Ascending aorta (tissue), 2 donors: Measurements from ENCODE around the gene ACYP2. TPM values are rescaled to one million over a fixed set of nuclear protein-coding genes. Genes with fewer than 3 reads are reported as not detected.
A peak's percentile ranks its signal among the peaks of the same experiment; 100 is the strongest.

ENCODE experiments used
- DNase-seq, 2 donors: peaks; one replicate each; pipeline ENCODE4 v3.0.0-alpha.2; 2019; ENCODE audit warnings: low spot score in 2 of 2
- H3K27ac ChIP-seq, 2 donors: fragments of 200-600 bp; sonication (generic); one replicate each; pipeline ENCODE4 v1.5.1; 2016 to 2017; ENCODE audit warnings: mild to moderate bottlenecking in 1 of 2
- H3K27me3 ChIP-seq: fragments of 200-600 bp; sonication (generic); one replicate; pipeline ENCODE4 v1.5.1; 2017
- H3K36me3 ChIP-seq, 2 donors: fragments of 200-600 bp; sonication (generic); one replicate each; pipeline ENCODE4 v1.5.1; 2016
- H3K4me1 ChIP-seq, 2 donors: fragments of 200-600 bp; sonication (generic); one replicate each; pipeline ENCODE4 v1.5.1; 2016 to 2017; ENCODE audit warnings: mild to moderate bottlenecking in 1 of 2
- H3K4me3 ChIP-seq, 2 donors: fragments of 200-600 bp; sonication (generic); one replicate each; pipeline ENCODE4 v1.5.1; 2016 to 2017; ENCODE audit warnings: mild to moderate bottlenecking in 1 of 2
- H3K9me3 ChIP-seq, 2 donors: fragments of 200-600 bp; sonication (generic); one replicate each; pipeline ENCODE4 v1.5.1; 2016
- intact Hi-C: fragments of 100-400 bp; cut with DNase I; formaldehyde crosslinking; loops from one replicate; pipeline ENCODE4 v1.15.1; 2023
- total RNA-seq: library from RNA; depleted of rRNA; stranded (reverse); fragments of >200 nt; gene quantifications from one replicate; pipeline ENCODE4 v1.1.0, GENCODE V29; 2016
- TF ChIP-seq, protein P1 (sequence below), 3 experiments: fragments of 200-600 bp in 2 of 3; fragments of 450-650 bp in 1 of 3; sonication (generic) in 2 of 3; IDR thresholded peaks; one replicate each; pipeline ENCODE4 v1.5.1; 2016 to 2019; ENCODE audit warnings: antibody characterized with exemption in 3 of 3, mild to moderate bottlenecking in 1 of 3, moderate library complexity in 1 of 3

The ACYP2 gene
- total RNA-seq, 1 donor from 2014 or later: 0.96 TPM

DNA sequence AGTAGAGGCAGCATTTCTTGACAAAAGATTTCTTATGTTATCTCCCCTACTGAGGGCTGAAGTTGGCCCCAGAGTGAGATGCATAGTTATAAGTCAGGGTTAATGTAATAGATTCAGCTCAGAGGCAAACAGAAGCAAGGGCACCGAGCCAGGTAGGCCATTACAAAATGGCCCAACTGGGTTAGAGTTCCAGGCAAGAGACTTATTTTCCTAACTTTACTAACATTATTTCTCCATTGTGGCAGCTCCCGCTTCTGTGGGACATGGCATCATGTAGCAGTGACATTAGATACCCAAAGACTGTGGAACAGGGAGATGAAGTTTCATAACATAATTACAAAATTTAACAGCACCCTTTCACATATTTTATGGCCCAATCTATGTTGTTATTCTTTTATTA is 113.5 kb downstream of the ACYP2 start:
- no peak overlapping the region for H3K4me3 ChIP-seq
- TF ChIP-seq, protein P1, sequence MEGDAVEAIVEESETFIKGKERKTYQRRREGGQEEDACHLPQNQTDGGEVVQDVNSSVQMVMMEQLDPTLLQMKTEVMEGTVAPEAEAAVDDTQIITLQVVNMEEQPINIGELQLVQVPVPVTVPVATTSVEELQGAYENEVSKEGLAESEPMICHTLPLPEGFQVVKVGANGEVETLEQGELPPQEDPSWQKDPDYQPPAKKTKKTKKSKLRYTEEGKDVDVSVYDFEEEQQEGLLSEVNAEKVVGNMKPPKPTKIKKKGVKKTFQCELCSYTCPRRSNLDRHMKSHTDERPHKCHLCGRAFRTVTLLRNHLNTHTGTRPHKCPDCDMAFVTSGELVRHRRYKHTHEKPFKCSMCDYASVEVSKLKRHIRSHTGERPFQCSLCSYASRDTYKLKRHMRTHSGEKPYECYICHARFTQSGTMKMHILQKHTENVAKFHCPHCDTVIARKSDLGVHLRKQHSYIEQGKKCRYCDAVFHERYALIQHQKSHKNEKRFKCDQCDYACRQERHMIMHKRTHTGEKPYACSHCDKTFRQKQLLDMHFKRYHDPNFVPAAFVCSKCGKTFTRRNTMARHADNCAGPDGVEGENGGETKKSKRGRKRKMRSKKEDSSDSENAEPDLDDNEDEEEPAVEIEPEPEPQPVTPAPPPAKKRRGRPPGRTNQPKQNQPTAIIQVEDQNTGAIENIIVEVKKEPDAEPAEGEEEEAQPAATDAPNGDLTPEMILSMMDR (IDR thresholded peaks at IDR 0.05): no peak
- intact Hi-C loops: no loop called here
- H3K4me1 ChIP-seq: peaks cover 0 to 5% of the 10 kb centered on the region in 2 donors
- H3K27ac ChIP-seq: peak overlapping the region in 1 of 2 donors; percentile 20
- no peak for DNase-seq
- no peaks in the 10 kb centered on the region for H3K36me3 ChIP-seq
- no peaks in the 10 kb centered on the region for H3K27me3 ChIP-seq
- no peaks in the 10 kb centered on the region for H3K9me3 ChIP-seq

GRCh38 chr2:54233832-54234649 is 118.6 kb downstream of the ACYP2 start:
- H3K4me1 ChIP-seq: peaks cover 0 to 4% of the 10 kb centered on the region in 2 donors
- no peak overlapping the region for H3K27ac ChIP-seq
- intact Hi-C loops: no loop called here
- no peaks in the 10 kb centered on the region for H3K9me3 ChIP-seq
- TF ChIP-seq, protein P1 (IDR thresholded peaks at IDR 0.05): no peak
- H3K27me3 ChIP-seq: no peaks in the 10 kb centered on the region
- H3K36me3 ChIP-seq: no peaks in the 10 kb centered on the region
- no peak for DNase-seq
- H3K4me3 ChIP-seq: no peak overlapping the region

GRCh38 chr2:54237428-54237827 is 122.0 kb downstream of the ACYP2 start:
- TF ChIP-seq, protein P1 (IDR thresholded peaks at IDR 0.05): no peak
- Histone ChIP-seq H3K4me3 (no peak overlapping the region), H3K27me3 (no peaks in the 10 kb centered on the region), H3K4me1 (peaks cover 8 to 26% of the 10 kb centered on the region in 2 donors), H3K36me3 (no peaks in the 10 kb centered on the region), H3K27ac (no peak overlapping the region), H3K9me3 (no peaks in the 10 kb centered on the region)
- intact Hi-C loops: loop anchor here (5.0 kb wide), 1 partner anchor 490 kb away; no protein-coding TSS in a partner anchor
- DNase-seq: no peak

DNA sequence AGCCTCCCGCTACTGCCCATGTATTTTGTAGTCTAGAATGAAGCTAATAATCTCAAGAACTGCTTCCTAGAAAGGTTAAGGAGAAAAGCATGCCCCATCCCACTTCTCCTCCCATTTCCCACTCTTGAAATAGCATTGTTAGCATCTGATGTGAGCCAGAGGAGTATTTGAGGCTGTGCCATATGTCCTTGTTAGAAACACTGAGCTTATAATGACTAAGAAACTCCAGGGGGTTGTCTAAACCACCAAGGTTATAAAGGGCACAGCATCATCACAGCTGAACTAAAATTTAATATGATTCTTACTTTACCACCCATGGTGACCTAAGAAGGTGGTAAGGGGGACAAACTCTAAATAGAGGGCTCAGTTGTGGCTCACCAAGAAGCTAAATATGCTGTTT is 124.0 kb downstream of the ACYP2 start:
- Histone ChIP-seq H3K27me3 (no peaks in the 10 kb centered on the region), H3K27ac (peak overlapping the region; percentile 74 to 78), H3K4me1 (peaks cover 8 to 26% of the 10 kb centered on the region in 2 donors), H3K4me3 (no peak overlapping the region), H3K9me3 (no peaks in the 10 kb centered on the region), H3K36me3 (no peaks in the 10 kb centered on the region)
- DNase-seq: no peak
- intact Hi-C loops: loop anchor here (5.0 kb wide), 1 partner anchor 492 kb away; no protein-coding TSS in a partner anchor
- TF ChIP-seq, protein P1 (IDR thresholded peaks at IDR 0.05): no peak

GRCh38 chr2:54240515-54241469 is 125.4 kb downstream of the ACYP2 start:
- Histone ChIP-seq H3K27ac (peak overlapping the region; percentile 74 to 78), H3K4me3 (no peak overlapping the region), H3K9me3 (peaks cover 0 to 3% of the 10 kb centered on the region in 2 donors), H3K27me3 (no peaks in the 10 kb centered on the region), H3K36me3 (no peaks in the 10 kb centered on the region), H3K4me1 (peaks cover 8 to 26% of the 10 kb centered on the region in 2 donors)
- peak in 1 of 2 donors; percentile 79 for DNase-seq
- intact Hi-C loops: loop anchor here (5.0 kb wide), 1 partner anchor 92 kb away; a partner anchor contains a TSS
- TF ChIP-seq, protein P1 (IDR thresholded peaks at IDR 0.05): no peak
